ENCODE measurements around the gene TARBP1.

The TARBP1 gene

GRCh38 chr1:234515411-234515810 is 36.4 kb upstream of the TARBP1 start:
- no peak for DNase-seq (ENCODE audit: low spot score)
- in situ Hi-C loops (cut with MboI; ENCODE audit: low pct_unique_long_range_greater_than_20kb, low sequenced_read_pairs, unreplicated experiment) = no loop called here
- no peak for TF ChIP-seq CTCF (IDR thresholded peaks at IDR 0.05; ENCODE audit: extremely low read depth, insufficient read depth, missing control alignments)

GRCh38 chr1:234512451-234512861 is 33.5 kb upstream of the TARBP1 start:
- TF ChIP-seq CTCF (IDR thresholded peaks at IDR 0.05; ENCODE audit: extremely low read depth, insufficient read depth, missing control alignments) = no peak
- DNase-seq (ENCODE audit: low spot score) = no peak
- in situ Hi-C loops (cut with MboI; ENCODE audit: low pct_unique_long_range_greater_than_20kb, low sequenced_read_pairs, unreplicated experiment) = no loop called here

- DNase-seq (ENCODE audit: low spot score) = no peak
- TF ChIP-seq CTCF (IDR thresholded peaks at IDR 0.05; ENCODE audit: extremely low read depth, insufficient read depth, missing control alignments) = no peak
Observed at GRCh38 chr1:234509457-234510328, 30.7 kb upstream of the TARBP1 start.

GRCh38 chr1:234507626-234508387 is 28.8 kb upstream of the TARBP1 start:
- DNase-seq (ENCODE audit: low spot score) = no peak
- in situ Hi-C loops (cut with MboI; ENCODE audit: low pct_unique_long_range_greater_than_20kb, low sequenced_read_pairs, unreplicated experiment) = loop anchor here (10.0 kb wide), 1 partner anchor 87 kb away; no protein-coding TSS in a partner anchor
- no peak for TF ChIP-seq CTCF (IDR thresholded peaks at IDR 0.05; ENCODE audit: extremely low read depth, insufficient read depth, missing control alignments)

More at GRCh38 chr1:234509457-234510328, 30.7 kb upstream of the TARBP1 start:
- in situ Hi-C loops (cut with MboI; ENCODE audit: low pct_unique_long_range_greater_than_20kb, low sequenced_read_pairs, unreplicated experiment) = loop anchor here (10.0 kb wide), 1 partner anchor 85 kb away; no protein-coding TSS in a partner anchor

GRCh38 chr1:234507089-234507488 is 28.1 kb upstream of the TARBP1 start:
- in situ Hi-C loops (cut with MboI; ENCODE audit: low pct_unique_long_range_greater_than_20kb, low sequenced_read_pairs, unreplicated experiment) = loop anchor here (10.0 kb wide), 1 partner anchor 88 kb away; no protein-coding TSS in a partner anchor
- no peak for TF ChIP-seq CTCF (IDR thresholded peaks at IDR 0.05; ENCODE audit: extremely low read depth, insufficient read depth, missing control alignments)
- no peak for DNase-seq (ENCODE audit: low spot score)

GRCh38 chr1:234505769-234506102 is 26.8 kb upstream of the TARBP1 start:
- in situ Hi-C loops (cut with MboI; ENCODE audit: low pct_unique_long_range_greater_than_20kb, low sequenced_read_pairs, unreplicated experiment) = loop anchor here (10.0 kb wide), 1 partner anchor 89 kb away; no protein-coding TSS in a partner anchor
- no peak for TF ChIP-seq CTCF (IDR thresholded peaks at IDR 0.05; ENCODE audit: extremely low read depth, insufficient read depth, missing control alignments)
- DNase-seq (ENCODE audit: low spot score) = no peak
